ENCODE data around the gene NFILZ. TPM values are rescaled to one million over a fixed set of nuclear protein-coding genes. Genes with fewer than 3 reads are reported as not detected.
A peak's percentile ranks its signal among the peaks of the same experiment; 100 is the strongest.

The NFILZ gene
- total and polyA plus RNA-seq, 10 donors: not detected

GRCh38 chr19:8609279-8610040, 21.0 kb upstream of the NFILZ start:
- TF ChIP-seq CTCF (IDR thresholded peaks at IDR 0.05 in 8 of 11, conservative IDR thresholded peaks at IDR 0.05 in 3 of 11) (peak in 5 of 11 experiments; percentile 8 to 30 (median 25)), POLR2AphosphoS5 (IDR thresholded peaks at IDR 0.05) (peak; percentile 3 to 60 (median 48)), POLR2A (IDR thresholded peaks at IDR 0.05) (no peak)
- 4 to 9% (median 4%) methylated on average over 9 to 47 of the region's 47 CpGs for WGBS, 5 donors
- intact Hi-C loops (cut with DNase I; ENCODE audit: low total_unique reads): no loop called here
- Histone ChIP-seq H3K9me3 (peaks cover 0 to 13% (median 8%) of the 10 kb centered on the region in 8 donors), H3K27ac (peak overlapping the region in 7 of 8 donors; percentile 41 to 83 (median 76)), H3K4me3 (peak overlapping the region; percentile 34 to 78 (median 45)), H3K36me3 (peaks cover 0 to 9% (median 3%) of the 10 kb centered on the region in 6 donors), H3K27me3 (replicated peaks in 1 of 7) (peaks cover 0 to 26% (median 10%) of the 10 kb centered on the region in 7 donors), H3K4me1 (peaks cover 0 to 38% (median 20%) of the 10 kb centered on the region in 6 donors)
- no peak for DNase-seq

- H3K27me3 ChIP-seq (replicated peaks in 1 of 7): peaks cover 0 to 26% (median 10%) of the 10 kb centered on the region in 7 donors
- H3K36me3 ChIP-seq: peaks cover 0 to under 1% (median 0%) of the 10 kb centered on the region in 6 donors
- 0 to 2% (median 1%) methylated on average over 24 to 74 of the region's 74 CpGs for WGBS, 5 donors
- intact Hi-C loops (cut with DNase I; ENCODE audit: low total_unique reads): no loop called here
- DNase-seq: peak; percentile 78
- peak within 1 kb of the TSS; percentile 34 to 78 (median 45) for H3K4me3 ChIP-seq
- peak within 1 kb of the TSS in 7 of 8 donors; percentile 41 to 83 (median 76) for H3K27ac ChIP-seq
- TF ChIP-seq CTCF (IDR thresholded peaks at IDR 0.05 in 8 of 11, conservative IDR thresholded peaks at IDR 0.05 in 3 of 11) (no peak), POLR2AphosphoS5 (IDR thresholded peaks at IDR 0.05) (peak in 1 of 3 donors; percentile 8)
- H3K4me1 ChIP-seq: peaks cover 0 to 42% (median 22%) of the 10 kb centered on the region in 6 donors
- peaks cover 0 to 5% (median under 1%) of the 10 kb centered on the region in 8 donors for H3K9me3 ChIP-seq
Measured at GRCh38 chr19:8610041-8610935, 20.1 kb upstream of the NFILZ start, which contains the start of gene ADAMTS10. TSS of gene ADAMTS10 (minus strand) at chr19:8610715. CDS start at chr19:8605710, 5,005 bp downstream.

- DNase-seq: no peak
- peak overlapping the region in 6 of 8 donors; percentile 34 to 78 (median 44) for H3K4me3 ChIP-seq
- WGBS, 5 donors: 0 to 5% (median 3%) methylated on average over 1 to 9 of the region's 9 CpGs; no CpG with 5 or more reads in 1 of the 5 donors
Measured at GRCh38 chr19:8610936-8611300, 19.5 kb upstream of the NFILZ start.

GRCh38 chr19:8611391-8611876, 19.0 kb upstream of the NFILZ start:
- TF ChIP-seq POLR2AphosphoS5 (IDR thresholded peaks at IDR 0.05) (no peak), CTCF (IDR thresholded peaks at IDR 0.05 in 8 of 11, conservative IDR thresholded peaks at IDR 0.05 in 3 of 11) (no peak)
- no peak for DNase-seq
- WGBS, 5 donors: 41 to 59% (median 52%) methylated on average over 9 to 18 of the region's 18 CpGs
- peaks cover 0 to 52% (median 25%) of the 10 kb centered on the region in 6 donors for H3K4me1 ChIP-seq
- H3K9me3 ChIP-seq: no peaks in the 10 kb centered on the region
- peaks cover 0 to 26% (median 10%) of the 10 kb centered on the region in 7 donors for H3K27me3 ChIP-seq (replicated peaks in 1 of 7)
- no peak overlapping the region for H3K4me3 ChIP-seq
- H3K27ac ChIP-seq: peak overlapping the region in 3 of 8 donors; percentile 8 to 58 (median 30)
- intact Hi-C loops (cut with DNase I; ENCODE audit: low total_unique reads): no loop called here
- H3K36me3 ChIP-seq: no peaks in the 10 kb centered on the region

More at GRCh38 chr19:8610936-8611300, 19.5 kb upstream of the NFILZ start:
- peaks cover 0 to 48% (median 25%) of the 10 kb centered on the region in 6 donors for H3K4me1 ChIP-seq
- H3K27me3 ChIP-seq (replicated peaks in 1 of 7): peaks cover 0 to 26% (median 10%) of the 10 kb centered on the region in 7 donors
- H3K27ac ChIP-seq: peak overlapping the region in 6 of 8 donors; percentile 38 to 83 (median 77)
- H3K36me3 ChIP-seq: no peaks in the 10 kb centered on the region
- no peak for TF ChIP-seq POLR2AphosphoS5 (IDR thresholded peaks at IDR 0.05)
- H3K9me3 ChIP-seq: no peaks in the 10 kb centered on the region
- intact Hi-C loops (cut with DNase I; ENCODE audit: low total_unique reads): no loop called here
